DOHH2 (cell line): Measurements from ENCODE around the gene HMGCS1.

ENCODE experiments used
- H3F3A ChIP-seq: fragments of 200-600 bp; sonication (generic), shearing (Covaris generic); 2 replicates; pipeline ENCODE4 v1.6.0; 2016; ENCODE audit warnings: antibody characterized with exemption, mild to moderate bottlenecking; ENCODE audit not compliant: control insufficient read depth, insufficient read depth
- H3K27ac ChIP-seq: fragments of 200-600 bp; sonication (generic); 2 replicates; pipeline ENCODE4 v1.5.1; 2014; ENCODE audit warnings: low read depth, mild to moderate bottlenecking, low read length, moderate library complexity
- H3K27me3 ChIP-seq: fragments of 200-600 bp; sonication (generic); 2 replicates; pipeline ENCODE4 v1.6.1; 2014; ENCODE audit warnings: mild to moderate bottlenecking, low read length, mixed read lengths; ENCODE audit not compliant: control insufficient read depth
- H3K36me3 ChIP-seq: fragments of 200-600 bp; sonication (generic); 2 replicates; pipeline ENCODE4 v1.6.1; 2014; ENCODE audit warnings: mild to moderate bottlenecking, low read length, moderate library complexity, mixed read lengths; ENCODE audit not compliant: control insufficient read depth
- H3K4me1 ChIP-seq: fragments of 200-600 bp; sonication (generic); 2 replicates; pipeline ENCODE4 v1.6.1; 2014; ENCODE audit warnings: mild to moderate bottlenecking, low read length, mixed read lengths; ENCODE audit not compliant: control insufficient read depth
- H3K4me2 ChIP-seq: fragments of 200-600 bp; sonication (generic); 2 replicates; pipeline ENCODE4 v1.6.0; 2014; ENCODE audit warnings: mild to moderate bottlenecking, low read length, moderate library complexity
- H3K4me3 ChIP-seq: fragments of 200-600 bp; sonication (generic); 2 replicates; pipeline ENCODE4 v1.5.1; 2014; ENCODE audit warnings: mild to moderate bottlenecking, low read length, mixed read lengths
- H3K79me2 ChIP-seq: fragments of 200-600 bp; sonication (generic); 2 replicates; pipeline ENCODE4 v1.6.1; 2014; ENCODE audit warnings: mild to moderate bottlenecking, low read length, mixed read lengths; ENCODE audit not compliant: control insufficient read depth
- H3K9me2 ChIP-seq: fragments of 200-600 bp; sonication (generic); replicated peaks from 2 replicates; pipeline ENCODE4 v1.6.1; 2014; ENCODE audit warnings: mild to moderate bottlenecking, low read length, mixed read lengths; ENCODE audit not compliant: control insufficient read depth
- H3K9me3 ChIP-seq: fragments of 200-600 bp; sonication (generic); 2 replicates; pipeline ENCODE4 v1.6.1; 2014; ENCODE audit warnings: antibody characterized with exemption, low read length, mixed read lengths; ENCODE audit not compliant: control insufficient read depth, insufficient read depth
- H4K20me1 ChIP-seq: fragments of 200-600 bp; sonication (generic); 2 replicates; pipeline ENCODE4 v1.6.0; 2014; ENCODE audit warnings: low read depth, mild to moderate bottlenecking, antibody characterized with exemption, low read length, moderate library complexity; ENCODE audit not compliant: control insufficient read depth, insufficient read depth
- CTCF ChIP-seq: fragments of 200-600 bp; sonication (generic); IDR thresholded peaks from one replicate; pipeline ENCODE4 v1.5.1; 2014; ENCODE audit warnings: antibody characterized with exemption, mild to moderate bottlenecking, low read depth, low read length; ENCODE audit not compliant: poor library complexity, severe bottlenecking
- EZH2phosphoT487 ChIP-seq: fragments of 200-600 bp; sonication (generic); IDR thresholded peaks from 2 replicates; pipeline ENCODE4 v1.6.1; 2017; ENCODE audit warnings: borderline replicate concordance, mild to moderate bottlenecking, antibody characterized with exemption, low read length, moderate library complexity, mixed read lengths

HMGCS1 gene

GRCh38 chr5:43242196-43242595 lies 71.0 kb downstream of the HMGCS1 start:
- no peak overlapping the region for H3K4me2 ChIP-seq
- TF ChIP-seq EZH2phosphoT487, result no peak
- TF ChIP-seq CTCF, result no peak
- peaks cover 28% of the 10 kb centered on the region for H3K27me3 ChIP-seq
- H3K4me1 ChIP-seq, result no peaks in the 10 kb centered on the region
- no peak overlapping the region for H3K27ac ChIP-seq
- no peak overlapping the region for H3K4me3 ChIP-seq
- H3K9me3 ChIP-seq, result no peaks in the 10 kb centered on the region
- H3K79me2 ChIP-seq, result no peaks in the 10 kb centered on the region
- H3F3A ChIP-seq, result no peaks in the 10 kb centered on the region
- no peaks in the 10 kb centered on the region for H4K20me1 ChIP-seq
- no peaks in the 10 kb centered on the region for H3K36me3 ChIP-seq
- H3K9me2 ChIP-seq, result no peaks in the 10 kb centered on the region
